ENCODE measurements around the gene D2HGDH.

DNA sequence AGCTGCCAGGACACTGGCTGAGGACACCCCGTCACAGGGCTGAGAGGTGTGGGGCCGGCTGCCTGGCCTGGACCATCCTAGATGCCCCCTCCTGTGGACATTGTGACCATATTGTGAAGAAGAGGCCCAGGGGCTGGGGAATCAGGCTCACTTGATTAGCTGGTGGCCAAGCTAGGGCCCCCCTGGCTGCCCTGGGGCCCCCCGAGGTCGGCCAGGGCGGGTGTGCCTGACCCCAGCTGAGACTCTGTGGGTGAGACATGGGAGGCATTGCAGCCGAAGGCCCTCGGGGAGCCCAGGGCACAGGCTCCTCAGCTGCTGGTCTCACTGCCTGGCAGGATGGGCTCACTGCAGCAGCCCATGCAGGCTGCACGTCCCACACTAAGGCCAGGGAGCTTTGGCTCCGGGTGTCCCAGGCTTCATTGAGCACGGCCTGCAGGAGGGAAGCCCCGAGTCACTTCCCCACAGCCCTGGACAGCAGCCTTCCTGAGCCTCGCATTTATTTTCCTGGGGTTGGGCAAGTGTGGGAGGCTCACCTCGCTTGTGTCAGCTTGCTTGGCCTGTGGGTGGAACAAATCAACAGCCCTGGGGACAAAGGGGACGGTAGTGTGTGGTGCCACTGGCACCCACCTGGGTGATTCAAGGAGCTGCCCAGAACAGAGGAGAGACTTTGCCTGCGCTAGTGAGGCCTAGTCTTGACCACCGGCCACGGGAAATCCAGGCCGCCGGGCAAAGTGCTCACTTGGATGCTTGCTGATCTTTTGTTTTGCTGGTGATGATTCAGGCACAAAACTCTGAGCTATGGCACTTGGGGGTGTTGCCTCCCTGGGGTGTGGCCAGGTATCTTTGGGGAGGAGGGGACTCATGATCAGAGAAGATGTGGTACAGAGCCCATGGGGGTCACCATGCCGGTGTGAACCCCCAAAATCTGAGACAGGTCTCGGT is 43.5 kb downstream of the D2HGDH start:
- TF ChIP-seq CTCF (IDR thresholded peaks at IDR 0.05) = no peak
- no peak for TF ChIP-seq POLR2A (IDR thresholded peaks at IDR 0.05)
